Measurements from ENCODE around the gene NOX3.

Gene NOX3

DNA sequence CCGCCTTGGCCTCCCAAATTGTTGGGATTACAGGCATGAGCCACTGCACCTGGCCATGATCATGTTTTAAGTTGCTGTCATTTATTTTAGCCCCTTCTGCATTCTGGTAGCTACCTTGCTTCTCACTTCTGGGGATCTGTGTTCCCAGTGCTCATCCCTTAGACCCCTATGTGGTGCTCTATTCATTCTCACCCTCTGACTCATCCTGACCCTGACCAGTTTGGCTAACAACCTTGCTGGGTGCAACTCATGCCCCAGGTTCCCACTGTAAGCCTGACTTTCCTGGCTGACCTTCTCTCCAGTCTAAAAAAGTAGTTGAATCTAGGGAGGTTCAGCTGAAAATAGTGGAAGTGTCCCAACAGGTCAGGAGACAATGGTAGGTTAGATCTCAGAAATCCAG lies 47.4 kb downstream of the NOX3 start:
- in situ Hi-C loops (cut with MboI; ENCODE audit: low pct_unique_long_range_greater_than_20kb, low sequenced_read_pairs, unreplicated experiment): no loop called here
- no peak for DNase-seq (ENCODE audit: low spot score)
- TF ChIP-seq CTCF (IDR thresholded peaks at IDR 0.05; ENCODE audit: extremely low read depth, insufficient read depth, missing control alignments): no peak

DNA sequence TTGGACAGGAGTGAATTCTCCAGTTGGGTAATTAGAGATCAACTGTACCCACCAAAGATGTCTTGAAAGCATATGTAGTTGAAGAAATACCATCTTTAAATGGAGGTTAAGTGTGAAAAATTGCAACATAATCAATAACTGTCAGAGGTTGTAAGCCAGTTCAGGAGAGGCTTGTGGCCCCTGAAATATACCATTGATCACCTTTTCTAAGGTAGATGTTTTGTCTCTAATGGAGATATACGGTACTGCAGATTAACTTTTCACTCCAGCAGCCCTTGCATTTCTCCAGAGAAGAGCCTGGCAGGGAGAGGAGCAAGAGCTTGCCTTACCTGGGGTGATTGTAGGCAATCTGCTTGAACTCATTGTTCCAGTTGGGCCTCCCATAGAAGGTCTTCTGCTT lies 48.8 kb downstream of the NOX3 start:
- TF ChIP-seq CTCF (IDR thresholded peaks at IDR 0.05; ENCODE audit: extremely low read depth, insufficient read depth, missing control alignments): no peak
- no peak for DNase-seq (ENCODE audit: low spot score)
- in situ Hi-C loops (cut with MboI; ENCODE audit: low pct_unique_long_range_greater_than_20kb, low sequenced_read_pairs, unreplicated experiment): no loop called here

GRCh38 chr6:155404937-155405336 lies 50.7 kb downstream of the NOX3 start:
- in situ Hi-C loops (cut with MboI; ENCODE audit: low pct_unique_long_range_greater_than_20kb, low sequenced_read_pairs, unreplicated experiment): no loop called here
- no peak for DNase-seq (ENCODE audit: low spot score)
- TF ChIP-seq CTCF (IDR thresholded peaks at IDR 0.05; ENCODE audit: extremely low read depth, insufficient read depth, missing control alignments): no peak

- in situ Hi-C loops (cut with MboI; ENCODE audit: low pct_unique_long_range_greater_than_20kb, low sequenced_read_pairs, unreplicated experiment): no loop called here
- no peak for DNase-seq (ENCODE audit: low spot score)
- TF ChIP-seq CTCF (IDR thresholded peaks at IDR 0.05; ENCODE audit: extremely low read depth, insufficient read depth, missing control alignments): no peak
Measured at GRCh38 chr6:155402656-155403304, 52.9 kb downstream of the NOX3 start.

GRCh38 chr6:155400654-155400965 lies 55.0 kb downstream of the NOX3 start:
- no peak for TF ChIP-seq CTCF (IDR thresholded peaks at IDR 0.05; ENCODE audit: extremely low read depth, insufficient read depth, missing control alignments)
- in situ Hi-C loops (cut with MboI; ENCODE audit: low pct_unique_long_range_greater_than_20kb, low sequenced_read_pairs, unreplicated experiment): no loop called here
- no peak for DNase-seq (ENCODE audit: low spot score)

DNA sequence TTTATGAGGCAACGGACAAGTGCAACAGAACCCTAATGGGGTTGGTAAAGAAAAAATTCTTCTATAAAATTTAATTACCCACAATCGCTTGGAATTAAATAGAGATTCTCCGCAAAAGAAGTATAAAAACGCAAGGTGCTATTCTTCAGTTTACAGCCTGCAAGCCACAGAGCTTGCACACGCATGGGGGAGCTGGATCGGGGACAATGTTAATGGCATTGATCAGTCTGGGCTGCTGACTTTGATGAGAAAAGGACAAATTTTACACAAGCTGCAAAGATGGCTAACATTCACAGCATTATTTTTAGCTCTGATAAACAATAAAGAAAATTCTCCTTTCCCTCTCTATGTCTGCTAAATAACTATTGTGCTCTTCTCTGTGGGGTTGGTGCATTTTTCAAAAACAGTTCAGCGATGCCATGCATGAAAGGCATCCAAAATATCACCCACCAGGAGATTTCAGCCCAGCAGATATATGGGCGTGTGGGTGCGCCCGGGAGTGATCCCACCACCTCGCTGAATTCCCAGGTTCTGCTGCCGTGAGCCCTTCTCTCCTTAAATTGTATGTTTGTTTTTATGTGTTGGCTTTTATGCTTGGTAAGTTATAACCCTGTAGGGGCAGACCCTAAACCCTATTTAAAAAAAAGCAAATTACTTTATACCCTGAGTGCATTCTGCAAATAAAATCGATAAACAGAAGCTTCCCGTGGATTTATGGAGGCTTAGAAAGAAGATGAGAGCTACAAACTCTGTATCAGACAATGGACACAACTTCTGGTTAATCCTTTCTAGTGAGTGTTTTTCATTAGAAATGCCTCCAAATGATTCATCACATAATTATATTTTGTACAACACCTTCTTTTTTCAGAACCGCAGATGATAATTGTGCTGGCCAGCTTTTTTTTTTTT lies 55.6 kb downstream of the NOX3 start:
- DNase-seq (ENCODE audit: low spot score): no peak
- in situ Hi-C loops (cut with MboI; ENCODE audit: low pct_unique_long_range_greater_than_20kb, low sequenced_read_pairs, unreplicated experiment): no loop called here
- no peak for TF ChIP-seq CTCF (IDR thresholded peaks at IDR 0.05; ENCODE audit: extremely low read depth, insufficient read depth, missing control alignments)
